Measurements from ENCODE around the gene RSPH1.

RSPH1 gene

DNA sequence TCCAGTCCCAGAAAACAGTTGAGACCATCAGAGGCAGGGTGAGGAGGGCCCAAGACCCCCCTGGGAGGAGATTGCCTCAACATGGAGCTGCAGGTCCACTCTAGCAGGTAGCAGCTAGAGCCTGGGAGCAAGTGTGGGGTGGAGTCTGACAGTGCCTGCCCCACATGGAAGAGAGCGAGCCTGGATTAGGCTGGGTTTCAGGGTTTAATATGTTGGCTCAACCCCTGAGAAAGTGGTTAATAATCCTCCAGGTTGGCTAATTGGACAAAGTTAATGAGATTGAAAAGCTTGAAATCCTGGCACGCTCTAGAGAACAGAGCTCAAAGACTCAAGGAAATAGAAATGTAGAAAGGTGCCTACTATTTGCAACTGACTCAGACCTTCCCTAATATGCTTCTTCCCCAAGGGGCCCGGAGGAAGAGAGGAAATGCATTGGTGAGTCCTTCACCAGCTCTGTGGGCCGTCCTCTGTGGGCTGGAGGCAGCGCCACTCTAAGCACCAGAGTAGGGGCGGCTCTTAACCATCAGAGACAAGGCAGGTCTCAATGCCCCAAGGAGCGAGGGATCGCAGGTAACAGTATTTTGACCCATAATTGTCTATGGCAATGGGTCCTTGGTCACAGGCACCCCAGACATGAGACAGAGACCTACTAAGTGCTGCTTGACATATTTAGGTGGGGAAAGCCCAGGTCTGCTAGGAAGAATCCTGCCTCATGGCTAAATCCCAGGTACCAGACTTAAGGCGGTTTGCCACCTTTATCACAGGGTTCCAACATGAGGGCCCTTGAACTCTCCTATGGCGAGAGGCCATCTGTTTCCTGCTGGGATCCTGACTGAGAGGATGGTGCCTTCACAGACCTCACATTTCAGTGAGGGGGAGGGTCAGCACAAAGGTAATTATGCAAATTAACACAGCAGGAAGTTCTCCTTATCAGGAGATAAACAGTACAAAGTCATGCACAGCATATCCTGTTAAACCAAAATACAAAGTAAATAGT lies 33.8 kb downstream of the RSPH1 start:
- DNase-seq = no peak

GRCh38 chr21:42461185-42461520 lies 34.9 kb downstream of the RSPH1 start:
- DNase-seq = no peak

GRCh38 chr21:42460391-42461184 lies 35.4 kb downstream of the RSPH1 start:
- peak; percentile 54 for DNase-seq

- no peak for DNase-seq
Measured at GRCh38 chr21:42459546-42460215, 36.3 kb downstream of the RSPH1 start.

DNA sequence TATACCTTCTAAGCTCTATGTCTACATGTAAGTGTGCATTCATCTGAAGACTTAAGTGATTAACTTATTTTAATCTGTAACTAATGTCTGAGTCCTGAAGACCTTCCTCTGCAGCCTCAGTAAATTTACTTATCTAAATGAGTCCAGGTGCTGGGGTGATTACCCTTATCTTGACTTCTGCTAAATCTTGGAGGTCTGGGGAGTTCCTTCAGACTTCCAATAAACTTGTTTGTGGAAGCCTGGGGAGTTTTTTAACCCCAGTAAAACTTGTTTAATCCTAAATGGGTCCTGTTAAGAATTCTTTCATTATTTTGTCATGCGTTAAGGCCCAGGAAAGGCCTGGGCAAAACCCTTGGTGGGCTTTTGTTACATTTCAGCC lies 37.0 kb downstream of the RSPH1 start:
- no peak for DNase-seq

- no peak for DNase-seq
Measured at GRCh38 chr21:42456457-42456856, 39.6 kb downstream of the RSPH1 start.

GRCh38 chr21:42455754-42456440 lies 40.1 kb downstream of the RSPH1 start:
- no peak for DNase-seq

- DNase-seq = no peak
Measured at GRCh38 chr21:42455196-42455595, 40.8 kb downstream of the RSPH1 start.

DNA sequence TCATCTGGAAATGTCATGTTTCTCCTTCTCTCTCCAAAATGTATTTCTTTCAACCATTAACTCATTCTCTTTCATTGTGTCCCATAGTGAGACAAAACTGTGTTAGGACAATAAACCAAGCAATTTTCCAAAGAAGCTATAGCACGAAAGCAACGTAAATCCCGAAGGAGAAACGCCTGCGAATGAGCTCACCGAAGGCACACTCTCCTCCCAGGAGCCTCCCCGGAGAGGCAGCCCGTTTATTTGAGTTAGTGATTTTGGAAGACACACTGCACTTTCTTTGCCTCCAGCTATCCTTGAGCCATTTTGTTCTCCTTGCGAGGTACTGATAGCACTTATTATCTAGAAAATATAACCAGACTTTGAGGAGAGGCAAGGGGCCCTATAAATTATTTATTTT lies 41.2 kb downstream of the RSPH1 start:
- DNase-seq = no peak

DNA sequence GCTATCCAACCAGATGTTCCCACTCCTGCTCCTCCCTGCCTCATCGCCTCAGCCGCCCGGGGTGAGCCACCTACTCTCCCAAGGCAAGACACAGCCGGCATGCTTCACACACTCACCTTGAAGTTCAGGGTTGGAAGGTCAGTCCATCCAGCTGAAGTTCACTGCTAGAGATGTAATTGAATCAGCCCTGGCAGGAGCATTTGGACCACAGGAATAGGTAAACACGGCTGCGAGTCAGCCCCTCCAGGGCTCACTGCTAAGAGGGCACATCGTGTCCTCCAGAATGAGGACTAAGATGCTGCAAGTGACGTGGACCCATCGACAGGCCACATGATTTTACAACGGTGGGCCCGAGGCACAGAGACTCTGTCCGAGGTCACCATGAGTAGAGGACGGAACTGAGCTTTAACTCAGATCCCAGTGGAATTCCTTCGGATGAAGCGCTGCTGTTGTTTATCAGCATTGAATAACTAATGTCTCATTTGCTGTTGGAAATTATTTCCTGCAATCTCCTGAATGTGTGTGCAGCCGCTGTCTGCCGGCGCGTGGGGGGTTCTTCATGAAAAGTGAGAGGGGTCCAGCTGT lies 41.9 kb downstream of the RSPH1 start:
- no peak for DNase-seq

DNA sequence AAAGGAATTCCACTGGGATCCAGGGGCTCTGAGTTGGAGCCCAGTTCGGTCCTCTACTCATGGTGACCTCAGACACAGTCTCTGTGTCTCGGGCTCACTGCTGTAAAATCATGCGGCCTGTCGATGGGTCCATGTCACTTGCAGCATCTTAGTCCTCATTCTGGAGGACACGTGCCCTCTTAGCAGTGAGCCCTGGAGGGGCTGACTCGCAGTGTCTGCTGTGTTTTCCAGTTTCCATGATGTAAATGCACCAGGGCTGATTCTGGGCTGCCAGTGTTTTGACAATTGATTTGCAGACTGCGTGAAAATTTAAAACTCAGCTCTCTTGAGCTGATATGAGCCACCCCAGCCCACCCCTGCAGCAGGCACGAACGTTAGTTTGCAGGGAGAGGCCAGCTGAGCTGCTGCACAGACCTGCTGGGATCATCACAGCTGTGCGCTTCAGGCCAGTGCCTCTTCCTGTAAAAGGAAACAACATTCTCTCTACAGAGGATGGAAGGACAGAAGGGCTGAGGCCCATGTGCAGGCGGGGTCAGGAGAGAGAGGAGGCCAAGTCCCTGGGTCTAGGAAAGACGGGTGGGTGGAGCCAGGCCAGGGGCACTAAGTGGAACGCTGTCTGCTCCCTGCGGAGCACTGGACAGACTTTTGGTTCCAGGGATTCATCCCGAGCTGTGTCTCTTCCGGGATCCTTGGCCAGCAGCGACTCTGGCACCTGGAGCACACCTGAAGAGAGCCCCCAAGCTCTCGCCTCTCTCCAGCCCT lies 42.6 kb downstream of the RSPH1 start:
- no peak for DNase-seq

DNA sequence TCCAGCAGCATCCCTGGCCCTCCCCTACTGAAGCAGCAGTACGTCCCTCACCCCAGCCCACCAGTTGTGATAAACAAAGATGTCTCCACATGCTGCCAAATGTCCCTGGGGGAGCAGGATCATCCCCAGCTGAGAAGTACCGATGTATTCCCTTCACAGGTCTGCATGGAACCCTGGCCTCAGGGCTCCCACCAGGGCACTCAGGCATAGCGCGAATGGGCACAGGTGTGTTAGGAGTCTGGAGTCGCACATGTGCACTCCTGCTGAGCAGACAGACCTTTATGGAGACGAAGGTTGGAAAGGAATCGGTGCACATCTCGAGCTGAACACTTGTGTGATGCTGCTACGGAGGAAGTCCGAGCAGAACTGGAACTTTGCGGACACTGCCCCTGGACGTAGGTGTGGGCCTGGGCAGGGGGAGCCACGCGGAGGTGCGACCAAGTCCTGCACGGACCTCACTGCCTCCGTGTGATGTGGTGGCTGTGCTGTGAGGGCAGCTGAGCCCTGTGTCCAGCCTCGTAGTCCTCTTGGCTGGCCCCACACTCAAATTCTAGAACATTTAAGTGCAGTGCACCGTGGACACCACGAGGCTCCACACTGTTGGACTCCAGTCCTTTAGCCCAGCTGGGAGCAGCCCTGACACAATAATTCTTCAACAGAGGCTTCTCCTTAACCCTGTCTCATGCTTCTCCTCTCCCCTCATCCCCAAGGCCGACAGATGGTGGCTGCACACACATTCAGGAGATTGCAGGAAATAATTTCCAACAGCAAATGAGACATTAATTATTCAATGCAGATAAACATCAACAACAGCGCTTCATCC lies 43.4 kb downstream of the RSPH1 start:
- no peak for DNase-seq

GRCh38 chr21:42451941-42452340 lies 44.1 kb downstream of the RSPH1 start:
- DNase-seq = no peak

GRCh38 chr21:42448686-42449085 lies 47.3 kb downstream of the RSPH1 start:
- no peak for DNase-seq

DNA sequence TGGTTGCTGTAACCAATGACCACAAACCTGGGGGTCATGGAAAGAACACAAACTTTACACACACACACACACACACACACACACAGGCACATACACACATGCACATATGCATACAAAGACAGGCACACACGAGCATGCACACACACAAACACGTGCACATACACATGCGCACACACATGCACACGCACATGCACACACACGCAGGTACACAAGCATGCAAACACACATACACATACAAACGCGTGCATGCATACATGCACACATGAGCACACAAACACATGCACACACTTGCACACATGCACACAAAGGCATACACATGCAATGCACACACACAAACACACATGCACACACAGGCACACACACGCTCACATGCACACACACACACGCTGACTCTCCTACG lies 48.3 kb downstream of the RSPH1 start:
- DNase-seq = no peak

DNA sequence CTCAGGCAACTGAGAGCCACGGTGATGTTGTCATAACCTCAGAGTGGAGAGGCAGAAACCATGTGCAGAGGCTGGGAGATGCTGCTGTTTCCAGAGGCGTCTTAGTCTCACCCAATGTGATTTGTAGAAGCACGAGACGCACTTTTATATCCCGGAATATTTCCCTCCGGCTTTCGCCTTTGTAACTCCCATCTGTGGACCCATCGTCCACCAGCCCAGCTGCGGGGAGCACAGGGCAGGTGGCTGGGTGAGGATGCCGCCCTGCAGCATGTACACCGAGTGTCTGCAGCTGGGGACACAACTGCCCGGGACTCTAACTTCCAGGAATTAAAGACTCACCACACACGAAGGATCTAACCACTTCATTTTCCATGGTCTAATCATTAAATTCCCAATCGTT lies 48.8 kb downstream of the RSPH1 start:
- DNase-seq = no peak

GRCh38 chr21:42446531-42446930 lies 49.5 kb downstream of the RSPH1 start:
- DNase-seq = no peak

- DNase-seq = no peak
Measured at GRCh38 chr21:42445311-42445710, 50.7 kb downstream of the RSPH1 start.

DNA sequence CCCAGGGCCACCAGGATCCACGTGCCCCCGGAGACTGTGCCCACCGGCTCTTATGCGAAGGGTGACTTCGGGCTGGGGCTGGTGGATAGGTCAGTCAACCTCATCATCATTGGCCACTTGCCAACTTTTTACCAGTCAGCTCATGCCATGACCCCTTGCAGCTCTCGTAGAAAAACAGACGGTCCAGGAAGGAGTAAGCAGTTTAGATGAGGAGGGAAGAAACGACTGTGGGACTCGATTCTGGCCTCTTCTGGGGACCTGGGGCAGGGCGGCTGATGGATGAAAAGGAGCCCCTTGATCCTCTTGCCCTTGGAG lies 51.3 kb downstream of the RSPH1 start:
- no peak for DNase-seq

DNA sequence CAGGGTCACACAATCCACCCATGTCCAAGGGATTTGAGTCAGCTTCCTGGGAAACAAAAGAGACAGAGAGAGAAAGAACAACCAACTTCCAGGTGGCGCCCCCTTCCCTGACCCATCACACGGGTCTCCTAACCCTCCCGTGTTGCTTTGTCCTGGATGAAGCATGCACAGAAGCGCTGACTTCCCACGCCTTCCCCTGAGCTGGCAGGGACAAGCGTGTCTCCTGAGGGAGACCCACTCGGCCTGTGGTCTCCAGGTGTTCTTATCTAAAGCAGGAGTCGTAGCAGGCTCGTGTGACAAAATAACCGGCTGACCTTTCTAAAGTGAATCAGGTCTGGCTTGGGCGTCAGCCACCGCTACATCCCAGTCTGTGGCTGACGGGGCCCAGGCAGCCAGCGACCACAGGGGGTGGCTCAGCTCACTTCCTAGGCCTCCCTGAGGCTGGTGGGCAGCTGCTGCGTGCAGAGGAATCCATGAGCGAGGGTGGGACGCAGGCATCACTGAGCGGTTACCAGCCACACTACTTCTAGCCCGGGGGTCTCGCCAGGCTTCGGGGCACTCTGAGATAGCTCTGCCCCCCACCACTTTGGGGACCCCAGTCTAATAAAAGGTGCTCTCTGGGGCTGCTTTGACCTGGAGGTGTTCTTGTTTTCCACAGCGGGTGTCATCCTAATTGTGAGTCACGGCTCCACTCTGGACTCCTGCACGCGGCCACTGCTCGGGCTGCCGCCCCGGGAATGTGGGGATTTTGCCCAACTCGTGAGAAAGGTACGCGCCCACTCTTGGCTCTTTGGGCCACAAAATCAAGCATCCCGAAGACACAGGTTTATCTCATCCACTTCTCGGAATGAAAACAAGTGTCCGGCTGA lies 51.9 kb downstream of the RSPH1 start:
- no peak for DNase-seq

All from NCI-H2081 treated with DMSO at 0.1 percent for 48 hours (cell line).